A549 (cell line): ENCODE results near the gene B9D1. TPM values are rescaled to one million over a fixed set of nuclear protein-coding genes. Genes with fewer than 3 reads are reported as not detected.
A peak's percentile ranks its signal among the peaks of the same experiment; 100 is the strongest.

ENCODE experiments used
- ATAC-seq, 2 experiments: fragments of 200-7000 bp in 1 of 2; fragments of >200 bp in 1 of 2; cut with Nextera tagmentation in 1 of 2; cut with Tn5 transposase in 1 of 2; 3 replicates each; pipeline versions ENCODE4 v1.8.0 to v1.9.1; 2018 to 2020; ENCODE audit warnings: mild to moderate bottlenecking in 1 of 2, moderate library complexity in 1 of 2
- CTCF ChIA-PET: fragments of 300-600 bp; sonication (Branson Sonifier 250); formaldehyde crosslinking; extraction: SDS; loops from one replicate; lab custom pipeline; 2021; ENCODE audit warnings: antibody characterized with exemption, inconsistent platforms; lab: Yijun Ruan, JAX
- POLR2A ChIA-PET: fragments of 350-600 bp; formaldehyde crosslinking; extraction: SDS; loops from one replicate; lab custom pipeline; 2021; ENCODE audit warnings: antibody characterized with exemption, inconsistent platforms; lab: Yijun Ruan, JAX
- DNase-seq, 2 experiments: peaks; one replicate each; pipeline versions ENCODE4 v3.0.0 to v3.0.0-alpha.2; 2011 to 2016; ENCODE audit warnings: low read depth in 1 of 2, low spot score in 1 of 2
- FAIRE-seq: peaks from 2 replicates; lab custom pipeline; 2011; peaks lifted over from hg19 to GRCh38; lab: Jason Lieb, UNC
- H3K27ac ChIP-seq, 2 experiments: fragments of >200 bp; sonication (Bioruptor Twin); formaldehyde crosslinking; 3 replicates each; pipeline ENCODE4 v1.5.1; 2016 to 2017
- H3K4me1 ChIP-seq: fragments of >200 bp; sonication (Bioruptor Twin); formaldehyde crosslinking; 3 replicates; pipeline ENCODE4 v1.6.1; 2016
- H3K4me2 ChIP-seq: fragments of >200 bp; sonication (Bioruptor Twin); formaldehyde crosslinking; 3 replicates; pipeline ENCODE4 v1.6.1; 2016
- H3K4me3 ChIP-seq: fragments of >200 bp; sonication (Bioruptor Twin); formaldehyde crosslinking; 3 replicates; pipeline ENCODE4 v1.5.1; 2016
- H3K9me3 ChIP-seq: fragments of >200 bp; sonication (Bioruptor Twin); formaldehyde crosslinking; 3 replicates; pipeline ENCODE4 v1.6.1; 2016
- CEBPB ChIP-seq, 2 experiments: fragments of >200 bp in 1 of 2; sonication (Bioruptor Twin) in 1 of 2; formaldehyde crosslinking in 1 of 2; IDR thresholded peaks; 2 replicates each; pipeline ENCODE4 v1.6.1; 2012 to 2016
- CTCF ChIP-seq: fragments of >200 bp; sonication (Bioruptor Twin); formaldehyde crosslinking; IDR thresholded peaks from 3 replicates; pipeline ENCODE4 v1.5.1; 2016
- EHMT2 ChIP-seq: fragments of 200-600 bp; sonication (generic); IDR thresholded peaks from 2 replicates; pipeline ENCODE4 v1.6.1; 2016; ENCODE audit warnings: antibody characterized with exemption, low read depth, mild to moderate bottlenecking, moderate library complexity
- EP300 ChIP-seq, 2 experiments: fragments of >200 bp; sonication (Bioruptor Twin); formaldehyde crosslinking; IDR thresholded peaks; 2 replicates in 1 of 2; 3 replicates in 1 of 2; pipeline ENCODE4 v1.6.1; 2016 to 2017
- ESRRA ChIP-seq: fragments of 150-350 bp; IDR thresholded peaks from 2 replicates; pipeline ENCODE4 v1.6.1; 2014; ENCODE audit warnings: mild to moderate bottlenecking, low read length, borderline replicate concordance
- FOSL2 ChIP-seq, 2 experiments: fragments of 450-650 bp in 1 of 2; fragments of >200 bp in 1 of 2; sonication (Bioruptor Twin) in 1 of 2; formaldehyde crosslinking; IDR thresholded peaks; 2 replicates each; pipeline versions ENCODE4 v1.5.0 to v1.6.1; 2016 to 2020; ENCODE audit warnings: mild to moderate bottlenecking in 1 of 2, moderate library complexity in 1 of 2
- GATA3 ChIP-seq: IDR thresholded peaks from 2 replicates; pipeline ENCODE4 v1.6.1; 2012; ENCODE audit warnings: borderline replicate concordance
- HDAC2 ChIP-seq: fragments of 200-600 bp; sonication (generic); IDR thresholded peaks from 2 replicates; pipeline ENCODE4 v1.6.1; 2016
- HEYL ChIP-seq: fragments of 250-450 bp; sonication (Bioruptor Pico); IDR thresholded peaks from 2 replicates; pipeline ENCODE4 v1.8.0; 2021; ENCODE audit warnings: mild to moderate bottlenecking, moderate library complexity
- HMGXB4 ChIP-seq: fragments of 250-450 bp; sonication (Bioruptor Pico); IDR thresholded peaks from 2 replicates; pipeline ENCODE4 v1.5.0; 2021; ENCODE audit warnings: mild to moderate bottlenecking, moderate library complexity, borderline replicate concordance
- HOXB13 ChIP-seq: fragments of 250-450 bp; sonication (Bioruptor Pico); IDR thresholded peaks from 2 replicates; pipeline ENCODE4 v1.5.0; 2020; ENCODE audit warnings: low read depth, mild to moderate bottlenecking, moderate library complexity
- HOXB5 ChIP-seq: fragments of 250-450 bp; sonication (Bioruptor Pico); IDR thresholded peaks from 2 replicates; pipeline ENCODE4 v1.5.0; 2020; ENCODE audit warnings: mild to moderate bottlenecking, moderate library complexity
- JUNB ChIP-seq: fragments of >200 bp; sonication (Bioruptor Twin); formaldehyde crosslinking; IDR thresholded peaks from 2 replicates; pipeline ENCODE4 v1.6.1; 2016
- MAX ChIP-seq: IDR thresholded peaks from 2 replicates; pipeline ENCODE4 v1.6.1; 2012
- MAZ ChIP-seq: fragments of 150-350 bp; IDR thresholded peaks from 2 replicates; pipeline ENCODE4 v1.6.1; 2014; ENCODE audit warnings: antibody characterized with exemption, low read depth, low read length, borderline replicate concordance
- PBX3 ChIP-seq: IDR thresholded peaks from 2 replicates; pipeline ENCODE4 v1.6.1; 2012
- POLR2AphosphoS2 ChIP-seq: conservative IDR thresholded peaks from 2 replicates; pipeline ENCODE4 v1.6.1; 2012; ENCODE audit warnings: low read length, improper control_type of control experiment, inconsistent platforms
- RARB ChIP-seq: fragments of 250-450 bp; sonication (Bioruptor Pico); IDR thresholded peaks from 2 replicates; pipeline ENCODE4 v1.8.0; 2021; ENCODE audit warnings: mild to moderate bottlenecking, moderate library complexity
- RCOR1 ChIP-seq: fragments of 150-350 bp; IDR thresholded peaks from 2 replicates; pipeline ENCODE4 v1.6.1; 2014; ENCODE audit warnings: antibody characterized with exemption, low read length, low read depth
- REST ChIP-seq: fragments of 200-600 bp; sonication (generic); IDR thresholded peaks from 2 replicates; pipeline ENCODE4 v1.6.1; 2016; ENCODE audit warnings: antibody characterized with exemption, mild to moderate bottlenecking, moderate library complexity
- RFX5 ChIP-seq: fragments of 450-650 bp; IDR thresholded peaks from 2 replicates; pipeline ENCODE4 v1.7.1; 2014; ENCODE audit warnings: antibody characterized with exemption, mild to moderate bottlenecking, moderate library complexity
- RNF2 ChIP-seq: fragments of 200-600 bp; sonication (generic); IDR thresholded peaks from 2 replicates; pipeline ENCODE4 v1.6.1; 2016; ENCODE audit warnings: low read depth, mild to moderate bottlenecking, antibody characterized with exemption, moderate library complexity, borderline replicate concordance
- TFCP2L1 ChIP-seq: fragments of 250-450 bp; sonication (Bioruptor Pico); IDR thresholded peaks from 2 replicates; pipeline ENCODE4 v1.5.0; 2021; ENCODE audit warnings: mild to moderate bottlenecking
- ZC3H11A ChIP-seq: fragments of 450-650 bp; IDR thresholded peaks from 2 replicates; pipeline ENCODE4 v1.6.1; 2014; ENCODE audit warnings: antibody characterized with exemption, mild to moderate bottlenecking
- ZFP36 ChIP-seq: fragments of 450-650 bp; IDR thresholded peaks from 2 replicates; pipeline ENCODE4 v1.6.1; 2014; ENCODE audit warnings: borderline replicate concordance; ENCODE audit not compliant: partially characterized antibody
- WGBS: methylation state at CpG from one replicate; pipeline ENCODE4 v1.1.6; 2017; ENCODE audit errors: missing lambda C conversion rate; 5-methylcytosine and 5-hydroxymethylcytosine counted together
- polyA plus RNA-seq, 4 experiments: library from polyadenylated mRNA; depleted of rRNA in 3 of 4; stranded (reverse); fragments of >200 nt; fragmentation: RNase III in 1 of 4; extraction: RNeasy Plus Mini Kit Qiagen cat#74134 plus additional on column Dnase treatment in 1 of 4; gene quantifications; 2 replicates in 3 of 4; 3 replicates in 1 of 4; pipeline ENCODE4 v1.2.3, GENCODE V29; 2011 to 2017

The B9D1 gene
- polyA plus RNA-seq, 2 of the 4 experiments (the other 2 are of a cell fraction): 48.2 to 60.6 TPM

- Histone ChIP-seq H3K4me2 (no peak overlapping the region), H3K27ac (no peak overlapping the region), H3K9me3 (no peaks in the 10 kb centered on the region), H3K4me1 (no peaks in the 10 kb centered on the region), H3K4me3 (no peak overlapping the region)
- POLR2A ChIA-PET: interaction anchor here (0.6 to 1.3 kb wide), 2 partner anchors 49 to 71 kb away, joined by 3 to 4 read pairs; partner anchors contain the start of gene MAPK7
- no peak for ATAC-seq
- DNase-seq: no peak
- peak; percentile 36 for FAIRE-seq
- 87% methylated on average over 10 of the region's 10 CpGs for WGBS
- TF ChIP-seq HEYL (CRISPR knock-in tag) (no peak), ZFP36 (no peak), RARB (CRISPR knock-in tag) (no peak), RFX5 (no peak), HDAC2 (no peak), EP300 (IDR thresholded peaks at IDR 0.05) (no peak), RNF2 (no peak), PBX3 (no peak), ESRRA (no peak), CEBPB (IDR thresholded peaks at IDR 0.05) (no peak), FOSL2 (IDR thresholded peaks at IDR 0.05) (no peak), FOSL2 (CRISPR knock-in tag; IDR thresholded peaks at IDR 0.05) (no peak), MAZ (no peak), EHMT2 (no peak), MAX (no peak), ZC3H11A (no peak)
- TF ChIP-seq, all 56 proteins: peak for 0
- CTCF ChIA-PET: interaction anchor here (1.1 to 7.9 kb wide), 3 partner anchors 13 to 141 kb away, joined by 3 to 62 read pairs (median 7); no protein-coding TSS in a partner anchor
These were observed 56.1 kb downstream of the B9D1 start for GRCh38 chr17:19306160-19307111.

- ATAC-seq (no peak), FAIRE-seq (no peak), DNase-seq (no peak)
- no peaks in the 10 kb centered on the region for H3K9me3 ChIP-seq
- no peak overlapping the region for H3K27ac ChIP-seq
- 97% methylated on average over 5 of the region's 5 CpGs for WGBS
- no peak overlapping the region for H3K4me2 ChIP-seq
- ChIA-PET CTCF (interaction anchor here (1.1 to 7.9 kb wide), 3 partner anchors 12 to 141 kb away, joined by 3 to 62 read pairs (median 7); no protein-coding TSS in a partner anchor), POLR2A (interaction anchor here (0.6 to 1.3 kb wide), 2 partner anchors 49 to 72 kb away, joined by 3 to 4 read pairs; partner anchors contain the start of gene MAPK7)
- H3K4me1 ChIP-seq: no peaks in the 10 kb centered on the region
- H3K4me3 ChIP-seq: no peak overlapping the region
- TF ChIP-seq HOXB5: no peak
- TF ChIP-seq TFCP2L1 (CRISPR knock-in tag): no peak
- TF ChIP-seq HOXB13 (CRISPR knock-in tag): no peak
- no peak for TF ChIP-seq EHMT2
- no peak for TF ChIP-seq HMGXB4 (CRISPR knock-in tag)
- TF ChIP-seq ZC3H11A: no peak
- no peak for TF ChIP-seq CEBPB (IDR thresholded peaks at IDR 0.05)
- no peak for TF ChIP-seq RCOR1
- TF ChIP-seq POLR2AphosphoS2: no peak
- no peak for TF ChIP-seq CTCF
- no peak for TF ChIP-seq GATA3
- no peak for TF ChIP-seq REST
- TF ChIP-seq JUNB: no peak
These were observed 56.8 kb downstream of the B9D1 start for GRCh38 chr17:19305761-19306159.
